Umbilical cord (tissue), 2 donors: Measurements from ENCODE around the gene MYOC. TPM values are rescaled to one million over a fixed set of nuclear protein-coding genes. Genes with fewer than 3 reads are reported as not detected.
"Not testable (repeated sequence)": the region's sequence is repeated elsewhere in the genome, so short reads cannot be mapped to it uniquely, and the experiment has no call there.

Experiments used
- DNase-seq: peaks from one replicate; pipeline ENCODE4 v3.0.0-alpha.2; 2015; ENCODE audit warnings: low spot score
- total RNA-seq: library from RNA; depleted of rRNA; stranded (reverse); fragments of >200 nt; gene quantifications from one replicate; pipeline ENCODE4 v1.2.3, GENCODE V29; 2014; ENCODE audit warnings: low replicate concordance; ENCODE audit not compliant: insufficient read depth

The MYOC gene
- total RNA-seq, 1 donor from 2014 or later: not detected

GRCh38 chr1:171653796-171654195 lies 1.3 kb upstream of the MYOC start:
- DNase-seq: no peak

GRCh38 chr1:171646249-171646560 lies 6.3 kb downstream of the MYOC start:
- no peak for DNase-seq

GRCh38 chr1:171645553-171646248 lies 6.8 kb downstream of the MYOC start:
- DNase-seq: peak; percentile 14

- DNase-seq: peak; percentile 86
Observed at GRCh38 chr1:171644805-171645483, 7.5 kb downstream of the MYOC start.

- no peak for DNase-seq
Observed at GRCh38 chr1:171643156-171643555, 9.3 kb downstream of the MYOC start.

GRCh38 chr1:171642197-171642596 lies 10.3 kb downstream of the MYOC start:
- DNase-seq: no peak

- no peak for DNase-seq
Observed at GRCh38 chr1:171641076-171641864, 11.2 kb downstream of the MYOC start.

GRCh38 chr1:171640225-171640624 lies 12.3 kb downstream of the MYOC start:
- DNase-seq: no peak

- DNase-seq: no peak
Observed at GRCh38 chr1:171637928-171638576, 14.4 kb downstream of the MYOC start.

GRCh38 chr1:171636141-171636540 lies 16.3 kb downstream of the MYOC start:
- no peak for DNase-seq

- DNase-seq: no peak
Observed at GRCh38 chr1:171635661-171636060, 16.8 kb downstream of the MYOC start.

GRCh38 chr1:171628225-171628624 lies 24.3 kb downstream of the MYOC start:
- no peak for DNase-seq

GRCh38 chr1:171627020-171627419 lies 25.5 kb downstream of the MYOC start:
- DNase-seq: no peak

GRCh38 chr1:171625225-171625624 lies 27.3 kb downstream of the MYOC start:
- no peak for DNase-seq

GRCh38 chr1:171623651-171624331 lies 28.7 kb downstream of the MYOC start:
- no peak for DNase-seq

- DNase-seq: no peak
Observed at GRCh38 chr1:171622152-171622462, 30.4 kb downstream of the MYOC start, which contains the start of gene MYOCOS. MYOCOS (plus strand) TSS chr1:171622243; CDS start chr1:171623884, 1,641 bp downstream.

- DNase-seq: no peak
Observed at GRCh38 chr1:171616586-171616985, 35.9 kb downstream of the MYOC start.

- DNase-seq: not testable (repeated sequence)
Observed at GRCh38 chr1:171615122-171615906, 37.2 kb downstream of the MYOC start.

GRCh38 chr1:171613282-171613681 lies 39.2 kb downstream of the MYOC start:
- DNase-seq: no peak

- no peak for DNase-seq
Observed at GRCh38 chr1:171611306-171611705, 41.2 kb downstream of the MYOC start.

GRCh38 chr1:171610385-171610784 lies 42.1 kb downstream of the MYOC start:
- no peak for DNase-seq
